ENCODE data around the gene SPATA31E1.

SPATA31E1 gene

DNA sequence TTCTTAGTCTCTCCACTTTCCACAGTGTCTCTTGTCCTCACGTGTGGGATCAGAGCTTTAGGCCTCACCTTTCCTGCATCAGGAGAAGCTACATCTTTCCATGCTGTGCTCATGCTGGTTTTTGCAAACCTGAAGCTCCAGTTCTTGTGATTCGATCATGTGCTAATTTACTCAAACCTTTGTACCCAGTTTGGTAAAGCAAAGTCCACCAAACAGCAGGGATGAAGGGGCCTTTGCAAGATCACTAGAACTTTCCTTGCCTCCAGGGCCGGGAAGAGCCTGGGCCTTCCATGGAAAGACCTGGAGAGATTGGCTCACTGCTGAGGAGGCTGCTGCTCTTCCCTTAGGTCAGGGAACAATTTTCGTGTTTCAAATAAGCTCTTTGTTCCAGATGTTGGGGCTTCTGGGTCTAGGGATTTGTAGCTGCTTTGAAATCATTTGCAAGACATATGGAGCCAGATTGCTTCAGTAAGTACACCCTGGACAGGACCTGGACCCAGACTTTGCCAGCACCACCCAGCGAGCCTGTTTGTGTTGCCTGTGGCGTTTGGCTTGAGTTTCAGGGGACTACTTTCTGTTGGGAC lies 18.7 kb upstream of the SPATA31E1 start:
- TF ChIP-seq, protein P1, sequence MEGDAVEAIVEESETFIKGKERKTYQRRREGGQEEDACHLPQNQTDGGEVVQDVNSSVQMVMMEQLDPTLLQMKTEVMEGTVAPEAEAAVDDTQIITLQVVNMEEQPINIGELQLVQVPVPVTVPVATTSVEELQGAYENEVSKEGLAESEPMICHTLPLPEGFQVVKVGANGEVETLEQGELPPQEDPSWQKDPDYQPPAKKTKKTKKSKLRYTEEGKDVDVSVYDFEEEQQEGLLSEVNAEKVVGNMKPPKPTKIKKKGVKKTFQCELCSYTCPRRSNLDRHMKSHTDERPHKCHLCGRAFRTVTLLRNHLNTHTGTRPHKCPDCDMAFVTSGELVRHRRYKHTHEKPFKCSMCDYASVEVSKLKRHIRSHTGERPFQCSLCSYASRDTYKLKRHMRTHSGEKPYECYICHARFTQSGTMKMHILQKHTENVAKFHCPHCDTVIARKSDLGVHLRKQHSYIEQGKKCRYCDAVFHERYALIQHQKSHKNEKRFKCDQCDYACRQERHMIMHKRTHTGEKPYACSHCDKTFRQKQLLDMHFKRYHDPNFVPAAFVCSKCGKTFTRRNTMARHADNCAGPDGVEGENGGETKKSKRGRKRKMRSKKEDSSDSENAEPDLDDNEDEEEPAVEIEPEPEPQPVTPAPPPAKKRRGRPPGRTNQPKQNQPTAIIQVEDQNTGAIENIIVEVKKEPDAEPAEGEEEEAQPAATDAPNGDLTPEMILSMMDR (IDR thresholded peaks at IDR 0.05) = no peak
- H3K27ac ChIP-seq = no peak overlapping the region
- H3K36me3 ChIP-seq = no peaks in the 10 kb centered on the region
- H3K4me3 ChIP-seq (ENCODE audit: low read depth in 1 of 2, low read length in 1 of 2) = no peak overlapping the region
- no peaks in the 10 kb centered on the region for H3K4me1 ChIP-seq (ENCODE audit: control insufficient read depth in 1 of 2, insufficient read depth in 1 of 2, low read depth in 1 of 2, low read length in 1 of 2)
- no peaks in the 10 kb centered on the region for H3K27me3 ChIP-seq
- no peaks in the 10 kb centered on the region for H3K9me3 ChIP-seq

DNA sequence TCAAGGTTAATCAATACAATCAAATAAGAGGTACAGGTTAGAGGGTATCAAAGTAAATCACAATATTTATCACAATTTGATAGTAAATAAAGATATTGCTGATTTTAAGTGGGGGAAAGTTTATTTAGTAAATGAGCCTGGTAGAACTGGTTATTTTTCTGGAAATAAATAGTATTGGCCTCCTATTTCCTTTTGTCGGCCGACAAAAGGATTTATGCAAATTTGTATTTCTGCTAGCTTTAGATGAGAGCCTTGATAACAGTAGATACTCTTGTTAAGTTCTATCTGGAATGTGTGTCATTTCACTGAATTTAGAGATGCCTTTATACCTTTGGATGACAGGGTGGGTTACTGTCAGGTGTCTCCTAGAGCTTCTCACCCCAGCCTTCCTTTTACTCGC lies 17.8 kb upstream of the SPATA31E1 start:
- no peak overlapping the region for H3K4me3 ChIP-seq (ENCODE audit: low read depth in 1 of 2, low read length in 1 of 2)
- no peaks in the 10 kb centered on the region for H3K27me3 ChIP-seq
- no peaks in the 10 kb centered on the region for H3K4me1 ChIP-seq (ENCODE audit: control insufficient read depth in 1 of 2, insufficient read depth in 1 of 2, low read depth in 1 of 2, low read length in 1 of 2)
- H3K36me3 ChIP-seq = no peaks in the 10 kb centered on the region
- H3K9me3 ChIP-seq = no peaks in the 10 kb centered on the region
- no peak overlapping the region for H3K27ac ChIP-seq
- TF ChIP-seq, protein P1 (IDR thresholded peaks at IDR 0.05) = no peak

DNA sequence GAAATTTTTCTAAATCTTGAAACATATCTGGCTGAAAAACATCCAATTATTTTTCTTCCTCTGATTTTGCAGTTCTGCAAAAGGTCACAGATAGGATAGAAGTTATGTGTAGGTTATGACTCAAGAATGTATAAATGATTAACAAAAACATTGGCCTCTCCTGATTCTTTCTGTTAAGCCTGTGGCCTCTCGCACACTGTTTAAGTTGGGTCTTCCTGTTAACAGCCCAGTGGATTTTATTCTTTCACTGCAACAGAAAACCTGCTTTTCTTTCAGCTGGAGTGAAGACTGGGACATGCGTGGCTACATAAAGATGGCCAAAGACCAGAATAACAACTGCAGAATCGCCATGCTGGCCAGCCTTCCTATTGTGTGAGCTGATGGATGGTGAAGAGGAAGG lies 17.1 kb upstream of the SPATA31E1 start:
- H3K9me3 ChIP-seq = no peaks in the 10 kb centered on the region

DNA sequence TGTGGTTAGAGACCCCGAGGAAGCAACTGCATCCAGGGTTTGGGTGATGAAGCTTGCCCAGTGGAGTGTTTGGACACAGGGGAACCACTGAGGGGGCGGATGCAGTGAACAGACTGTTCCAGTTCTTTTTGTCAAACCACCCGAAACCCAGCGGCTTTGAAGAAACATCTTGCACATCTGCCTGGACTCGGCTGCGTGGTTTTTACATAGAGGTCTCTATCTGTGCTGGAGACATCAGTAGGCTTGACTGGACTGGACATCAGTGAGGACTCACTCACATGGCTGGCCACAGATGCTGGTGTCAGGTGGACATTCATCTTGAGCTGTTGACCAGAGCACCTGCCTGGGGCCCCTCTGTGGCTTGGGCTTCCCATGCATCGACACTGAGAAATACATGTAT lies 15.3 kb upstream of the SPATA31E1 start:
- no peak overlapping the region for H3K4me3 ChIP-seq (ENCODE audit: low read depth in 1 of 2, low read length in 1 of 2)
- H3K4me1 ChIP-seq (ENCODE audit: control insufficient read depth in 1 of 2, insufficient read depth in 1 of 2, low read depth in 1 of 2, low read length in 1 of 2) = no peaks in the 10 kb centered on the region
- H3K36me3 ChIP-seq = no peaks in the 10 kb centered on the region
- no peak overlapping the region for H3K27ac ChIP-seq
- no peaks in the 10 kb centered on the region for H3K9me3 ChIP-seq
- H3K27me3 ChIP-seq = no peaks in the 10 kb centered on the region
- TF ChIP-seq, protein P1 (IDR thresholded peaks at IDR 0.05) = no peak

More for the DNA sequence above, 17.1 kb upstream of the SPATA31E1 start:
- Histone ChIP-seq H3K27me3 (no peaks in the 10 kb centered on the region), H3K4me1 (ENCODE audit: control insufficient read depth in 1 of 2, insufficient read depth in 1 of 2, low read depth in 1 of 2, low read length in 1 of 2) (no peaks in the 10 kb centered on the region), H3K4me3 (ENCODE audit: low read depth in 1 of 2, low read length in 1 of 2) (no peak overlapping the region), H3K36me3 (no peaks in the 10 kb centered on the region), H3K27ac (no peak overlapping the region)
- TF ChIP-seq, protein P1 (IDR thresholded peaks at IDR 0.05) = no peak

DNA sequence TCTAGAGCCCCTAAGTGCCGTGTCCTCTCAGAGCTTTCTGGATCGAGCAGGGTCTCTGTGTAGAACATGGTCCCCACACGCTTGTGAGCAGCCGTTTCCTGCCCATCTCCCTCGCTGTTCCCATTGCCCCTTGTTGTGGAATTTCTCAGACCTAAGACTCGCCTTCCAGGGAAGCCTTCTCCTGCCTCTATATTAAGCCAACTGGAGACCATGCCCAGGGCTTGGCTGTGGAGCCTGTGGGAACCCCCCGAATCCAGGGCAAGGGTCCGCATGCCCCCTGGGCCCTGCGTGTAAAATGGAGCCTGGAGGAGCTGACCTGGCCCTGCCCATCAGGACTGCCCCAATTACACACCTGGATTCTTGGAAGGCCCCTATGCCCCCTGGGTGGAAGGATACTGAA lies 14.5 kb upstream of the SPATA31E1 start:
- no peaks in the 10 kb centered on the region for H3K36me3 ChIP-seq
- TF ChIP-seq, protein P1 (IDR thresholded peaks at IDR 0.05) = no peak
- no peaks in the 10 kb centered on the region for H3K9me3 ChIP-seq
- H3K4me1 ChIP-seq (ENCODE audit: control insufficient read depth in 1 of 2, insufficient read depth in 1 of 2, low read depth in 1 of 2, low read length in 1 of 2) = no peaks in the 10 kb centered on the region
- no peak overlapping the region for H3K27ac ChIP-seq
- H3K27me3 ChIP-seq = no peaks in the 10 kb centered on the region
- no peak overlapping the region for H3K4me3 ChIP-seq (ENCODE audit: low read depth in 1 of 2, low read length in 1 of 2)

DNA sequence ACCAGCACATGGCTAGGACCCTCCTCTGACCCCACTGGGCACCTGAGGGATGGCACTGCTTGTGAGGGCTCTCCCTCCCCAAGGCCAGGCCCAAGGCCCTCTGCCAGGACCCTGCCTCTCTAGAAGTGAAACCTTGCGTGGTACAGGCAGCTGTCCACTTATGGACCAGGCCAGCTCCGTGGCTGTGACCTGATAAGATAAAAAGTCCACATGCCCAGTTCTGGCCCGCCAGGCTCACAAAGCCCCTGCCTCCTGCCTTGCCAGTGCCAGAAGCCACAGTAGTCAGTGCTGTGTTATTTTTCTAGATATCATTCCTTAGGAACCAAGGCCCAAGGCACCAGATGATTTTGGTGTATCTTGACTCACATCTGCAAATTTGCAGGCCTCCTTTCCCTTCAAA lies 14.0 kb upstream of the SPATA31E1 start:
- TF ChIP-seq, protein P1 (IDR thresholded peaks at IDR 0.05) = no peak
- no peaks in the 10 kb centered on the region for H3K9me3 ChIP-seq
- H3K4me1 ChIP-seq (ENCODE audit: control insufficient read depth in 1 of 2, insufficient read depth in 1 of 2, low read depth in 1 of 2, low read length in 1 of 2) = no peaks in the 10 kb centered on the region
- no peaks in the 10 kb centered on the region for H3K27me3 ChIP-seq
- no peaks in the 10 kb centered on the region for H3K36me3 ChIP-seq
- no peak overlapping the region for H3K27ac ChIP-seq
- H3K4me3 ChIP-seq (ENCODE audit: low read depth in 1 of 2, low read length in 1 of 2) = no peak overlapping the region

All from neutrophil (primary cell).